Lower lobe of right lung (tissue), 2 donors: ENCODE measurements around the gene PNPLA6. TPM values are rescaled to one million over a fixed set of nuclear protein-coding genes. Genes with fewer than 3 reads are reported as not detected.

ENCODE experiments used
- ATAC-seq, 2 donors: fragments of 200-7000 bp; cut with Tn5 transposase; one replicate each; pipeline ENCODE4 v1.9.1; 2020 to 2022; ENCODE audit warnings: mild to moderate bottlenecking in 2 of 2, moderate library complexity in 2 of 2
- DNase-seq: peaks from one replicate; pipeline ENCODE4 v3.0.0-alpha.2; 2020
- H3K27ac ChIP-seq: fragments of 200-600 bp; one replicate; pipeline ENCODE4 v1.8.0; 2022
- H3K27me3 ChIP-seq: fragments of 200-600 bp; one replicate; pipeline ENCODE4 v1.8.0; 2022; ENCODE audit warnings: low read depth
- H3K36me3 ChIP-seq: fragments of 200-600 bp; one replicate; pipeline ENCODE4 v1.8.0; 2022; ENCODE audit warnings: mild to moderate bottlenecking
- H3K4me1 ChIP-seq: fragments of 200-600 bp; one replicate; pipeline ENCODE4 v1.8.0; 2022
- H3K4me3 ChIP-seq: fragments of 200-600 bp; one replicate; pipeline ENCODE4 v1.8.0; 2022; ENCODE audit warnings: mild to moderate bottlenecking
- H3K9me3 ChIP-seq: fragments of 200-600 bp; one replicate; pipeline ENCODE4 v1.8.0; 2022
- intact Hi-C: fragments of 100-400 bp; cut with DNase I; formaldehyde crosslinking; loops from one replicate; pipeline ENCODE4 v1.11.0; 2022
- total RNA-seq: library from RNA; stranded (reverse); fragmentation: NEBNext Ultra II Directional; extraction: Animal tissue kit (Norgen Biotek cat#: 25700); gene quantifications from one replicate; pipeline ENCODE4 v1.2.1, GENCODE V29; 2021
- TF ChIP-seq, protein P1 (sequence below): fragments of 200-600 bp; IDR thresholded peaks from one replicate; pipeline ENCODE4 v1.8.0; 2022; ENCODE audit warnings: antibody characterized with exemption, mild to moderate bottlenecking
- donor health status: DM: no; HTN: yes; CAD: no; lungs with severe emphysema.

Gene PNPLA6
- total RNA-seq, 1 donor from 2014 or later, result 289 TPM

DNA sequence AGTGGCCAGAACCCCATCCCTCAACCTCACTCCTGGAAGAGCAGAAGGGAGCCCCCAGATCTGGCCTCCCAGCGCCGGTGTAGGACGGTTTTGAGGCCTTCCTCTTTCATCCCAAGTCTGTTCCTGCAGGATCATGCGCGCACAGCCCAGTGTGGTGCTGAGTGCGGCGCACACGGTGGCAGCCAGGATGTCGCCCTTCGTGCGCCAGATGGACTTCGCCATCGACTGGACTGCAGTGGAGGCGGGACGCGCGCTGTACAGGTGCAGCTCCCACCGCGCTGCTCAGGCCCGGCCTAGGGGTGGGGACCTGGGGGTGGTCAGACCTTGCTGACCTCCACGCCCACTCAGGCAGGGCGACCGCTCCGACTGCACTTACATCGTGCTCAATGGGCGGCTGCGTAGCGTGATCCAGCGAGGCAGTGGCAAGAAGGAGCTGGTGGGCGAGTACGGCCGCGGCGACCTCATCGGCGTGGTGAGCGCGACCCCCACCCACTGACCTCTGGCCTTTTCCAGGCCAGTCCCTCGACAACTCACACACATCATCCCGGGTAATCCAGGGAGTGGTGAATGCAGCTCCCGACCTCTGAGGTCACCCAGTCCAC, 14.8 kb downstream of the PNPLA6 start:
- ATAC-seq, result peak; percentile 1
- intact Hi-C loops, result no loop called here
- Histone ChIP-seq H3K27me3 (no peaks in the 10 kb centered on the region), H3K27ac (no peak overlapping the region), H3K4me3 (no peak overlapping the region), H3K4me1 (peaks cover 6% of the 10 kb centered on the region), H3K9me3 (no peaks in the 10 kb centered on the region), H3K36me3 (peaks cover 63% of the 10 kb centered on the region)
- TF ChIP-seq, protein P1, sequence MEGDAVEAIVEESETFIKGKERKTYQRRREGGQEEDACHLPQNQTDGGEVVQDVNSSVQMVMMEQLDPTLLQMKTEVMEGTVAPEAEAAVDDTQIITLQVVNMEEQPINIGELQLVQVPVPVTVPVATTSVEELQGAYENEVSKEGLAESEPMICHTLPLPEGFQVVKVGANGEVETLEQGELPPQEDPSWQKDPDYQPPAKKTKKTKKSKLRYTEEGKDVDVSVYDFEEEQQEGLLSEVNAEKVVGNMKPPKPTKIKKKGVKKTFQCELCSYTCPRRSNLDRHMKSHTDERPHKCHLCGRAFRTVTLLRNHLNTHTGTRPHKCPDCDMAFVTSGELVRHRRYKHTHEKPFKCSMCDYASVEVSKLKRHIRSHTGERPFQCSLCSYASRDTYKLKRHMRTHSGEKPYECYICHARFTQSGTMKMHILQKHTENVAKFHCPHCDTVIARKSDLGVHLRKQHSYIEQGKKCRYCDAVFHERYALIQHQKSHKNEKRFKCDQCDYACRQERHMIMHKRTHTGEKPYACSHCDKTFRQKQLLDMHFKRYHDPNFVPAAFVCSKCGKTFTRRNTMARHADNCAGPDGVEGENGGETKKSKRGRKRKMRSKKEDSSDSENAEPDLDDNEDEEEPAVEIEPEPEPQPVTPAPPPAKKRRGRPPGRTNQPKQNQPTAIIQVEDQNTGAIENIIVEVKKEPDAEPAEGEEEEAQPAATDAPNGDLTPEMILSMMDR, result no peak
- peak; percentile 53 for DNase-seq

DNA sequence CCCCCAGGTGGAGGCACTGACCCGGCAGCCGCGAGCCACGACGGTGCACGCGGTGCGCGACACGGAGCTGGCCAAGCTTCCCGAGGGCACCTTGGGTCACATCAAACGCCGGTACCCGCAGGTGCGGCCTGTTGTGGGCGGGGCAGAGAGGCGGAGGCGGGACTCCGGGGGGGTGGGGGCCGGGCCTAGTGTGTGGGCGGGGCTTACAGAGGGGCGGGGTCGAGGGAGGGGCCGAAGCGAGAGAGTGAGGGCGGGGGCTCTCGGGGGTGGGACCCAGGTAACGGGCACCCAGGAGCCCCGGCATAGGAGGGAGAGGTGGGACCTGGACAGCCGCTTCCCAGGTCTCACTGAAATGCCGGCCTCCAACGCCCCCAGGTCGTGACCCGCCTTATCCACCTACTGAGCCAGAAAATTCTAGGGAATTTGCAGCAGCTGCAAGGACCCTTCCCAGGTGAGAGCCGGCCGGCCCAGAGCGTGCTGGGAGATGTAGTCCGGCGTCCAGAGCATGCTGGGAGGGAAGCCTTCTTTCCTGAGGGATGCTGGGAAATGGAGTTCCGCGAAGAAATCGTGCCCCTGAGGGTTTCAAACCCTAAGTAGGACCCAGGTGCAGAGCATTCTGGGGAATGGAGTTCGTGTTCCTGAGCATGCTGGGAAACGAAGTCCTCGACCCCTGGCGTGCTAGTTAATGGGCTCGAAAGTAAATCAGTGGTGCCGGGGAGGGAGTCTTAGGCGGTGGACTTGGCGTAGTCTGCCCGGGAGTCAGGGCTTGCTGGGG, 15.7 kb downstream of the PNPLA6 start:
- peak; percentile 88 for DNase-seq
- intact Hi-C loops, result no loop called here
- H3K4me1 ChIP-seq, result no peaks in the 10 kb centered on the region
- no peaks in the 10 kb centered on the region for H3K27me3 ChIP-seq
- peaks cover 64% of the 10 kb centered on the region for H3K36me3 ChIP-seq
- no peaks in the 10 kb centered on the region for H3K9me3 ChIP-seq
- H3K4me3 ChIP-seq, result peak overlapping the region; percentile 44
- H3K27ac ChIP-seq, result no peak overlapping the region
- TF ChIP-seq, protein P1, result no peak
- ATAC-seq, result peak; percentile 92 to 95

DNA sequence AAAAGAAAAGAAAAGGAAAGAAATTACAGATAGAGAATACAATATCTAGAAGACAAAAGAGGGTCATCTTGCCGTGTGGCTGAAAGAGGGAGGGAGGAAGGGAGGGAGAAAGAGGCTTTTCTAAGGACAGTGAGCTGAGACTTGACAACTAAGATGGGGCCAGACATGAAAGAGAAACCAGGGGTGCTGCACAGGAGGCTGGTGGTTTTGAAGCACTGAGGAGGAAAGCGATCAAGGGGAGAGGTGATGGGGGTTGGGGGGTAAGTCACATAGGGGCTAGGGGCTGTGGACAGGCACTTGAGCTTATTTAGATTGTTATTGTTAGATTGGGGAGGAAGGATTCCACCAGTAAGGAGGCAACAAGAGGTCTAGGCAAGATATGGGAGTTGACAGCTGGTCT, 17.3 kb downstream of the PNPLA6 start:
- intact Hi-C loops, result no loop called here
- H3K27me3 ChIP-seq, result no peaks in the 10 kb centered on the region
- DNase-seq, result no peak
- H3K4me1 ChIP-seq, result no peaks in the 10 kb centered on the region
- no peak for ATAC-seq
- H3K36me3 ChIP-seq, result peaks cover 75% of the 10 kb centered on the region
- no peaks in the 10 kb centered on the region for H3K9me3 ChIP-seq
- TF ChIP-seq, protein P1, result no peak
- no peak overlapping the region for H3K4me3 ChIP-seq
- no peak overlapping the region for H3K27ac ChIP-seq

DNA sequence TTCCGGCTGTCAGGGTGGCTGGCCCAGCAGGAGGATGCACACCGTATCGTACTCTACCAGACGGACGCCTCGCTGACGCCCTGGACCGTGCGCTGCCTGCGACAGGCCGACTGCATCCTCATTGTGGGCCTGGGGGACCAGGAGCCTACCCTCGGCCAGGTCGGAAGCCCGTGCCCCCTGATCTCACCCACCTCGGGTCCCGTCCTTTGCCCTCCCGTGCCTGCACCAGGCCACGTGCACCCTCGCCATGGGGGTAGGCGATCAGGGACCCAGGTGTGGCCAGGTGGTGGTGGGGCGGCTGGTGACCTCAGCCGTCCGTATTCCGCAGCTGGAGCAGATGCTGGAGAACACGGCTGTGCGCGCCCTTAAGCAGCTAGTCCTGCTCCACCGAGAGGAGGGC, 19.0 kb downstream of the PNPLA6 start:
- DNase-seq (peak; percentile 46), ATAC-seq (no peak)
- Histone ChIP-seq H3K9me3 (no peaks in the 10 kb centered on the region), H3K27me3 (no peaks in the 10 kb centered on the region), H3K4me3 (no peak overlapping the region), H3K27ac (no peak overlapping the region), H3K36me3 (peaks cover 93% of the 10 kb centered on the region), H3K4me1 (no peaks in the 10 kb centered on the region)
- TF ChIP-seq, protein P1, result no peak
- intact Hi-C loops, result no loop called here

DNA sequence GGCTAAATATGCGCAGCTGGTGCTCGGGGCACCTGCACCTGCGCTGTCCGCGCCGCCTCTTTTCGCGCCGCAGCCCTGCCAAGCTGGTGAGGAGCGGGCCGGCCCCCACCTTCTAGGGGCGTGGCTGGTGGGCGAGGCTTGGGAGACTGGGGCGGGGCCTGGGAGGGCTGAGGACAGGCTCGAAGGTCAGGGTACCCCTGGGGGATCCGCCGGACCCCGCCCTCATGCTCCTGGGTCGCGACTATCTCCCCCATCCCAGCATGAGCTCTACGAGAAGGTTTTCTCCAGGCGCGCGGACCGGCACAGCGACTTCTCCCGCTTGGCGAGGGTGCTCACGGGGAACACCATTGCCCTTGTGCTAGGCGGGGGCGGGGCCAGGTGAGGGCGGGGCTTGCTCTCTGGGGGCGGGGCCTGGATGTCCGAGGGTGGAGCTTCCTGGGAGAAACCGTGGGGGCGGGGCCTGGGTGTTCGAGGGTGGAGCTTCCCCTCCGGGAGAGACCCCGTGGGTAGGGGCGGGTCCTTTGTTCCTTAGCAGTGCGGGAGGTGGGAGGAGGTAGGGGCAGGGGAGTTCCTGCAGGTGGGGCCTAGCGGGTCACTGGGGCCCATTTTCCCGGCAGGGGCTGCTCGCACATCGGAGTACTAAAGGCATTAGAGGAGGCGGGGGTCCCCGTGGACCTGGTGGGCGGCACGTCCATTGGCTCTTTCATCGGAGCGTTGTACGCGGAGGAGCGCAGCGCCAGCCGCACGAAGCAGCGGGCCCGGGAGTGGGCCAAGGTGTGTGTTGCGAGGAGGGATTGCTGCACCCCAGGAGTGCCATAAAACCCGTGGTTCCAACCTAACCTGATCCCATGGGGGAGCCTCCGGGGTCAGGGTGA, 19.7 kb downstream of the PNPLA6 start:
- no peaks in the 10 kb centered on the region for H3K4me1 ChIP-seq
- no peak overlapping the region for H3K4me3 ChIP-seq
- H3K36me3 ChIP-seq, result peaks cover 93% of the 10 kb centered on the region
- intact Hi-C loops, result no loop called here
- no peaks in the 10 kb centered on the region for H3K27me3 ChIP-seq
- peak; percentile 61 for DNase-seq
- H3K27ac ChIP-seq, result no peak overlapping the region
- no peak for ATAC-seq
- TF ChIP-seq, protein P1, result no peak
- H3K9me3 ChIP-seq, result no peaks in the 10 kb centered on the region
